ENCODE measurements around the gene AEBP1. TPM values are rescaled to one million over a fixed set of nuclear protein-coding genes. Genes with fewer than 3 reads are reported as not detected.

The AEBP1 gene
- polyA plus RNA-seq, 1 donor = 64.2 TPM

- DNase-seq = no peak
Observed at GRCh38 chr7:44141221-44141850, 37.2 kb downstream of the AEBP1 start, which contains the start of gene MYL7. TSS of gene MYL7 (minus strand) at chr7:44141332. CDS start at chr7:44141305, 27 bp downstream.

GRCh38 chr7:44142028-44142427, 37.9 kb downstream of the AEBP1 start:
- no peak for DNase-seq

GRCh38 chr7:44143646-44144250, 39.6 kb downstream of the AEBP1 start:
- no peak for DNase-seq

- no peak for DNase-seq
Observed at GRCh38 chr7:44144426-44144967, 40.4 kb downstream of the AEBP1 start.

- no peak for DNase-seq
Observed at GRCh38 chr7:44144968-44145478, 40.9 kb downstream of the AEBP1 start.

GRCh38 chr7:44145479-44145968, 41.4 kb downstream of the AEBP1 start:
- no peak for DNase-seq

- DNase-seq = peak; percentile 70
Observed at GRCh38 chr7:44145969-44146911, 42.1 kb downstream of the AEBP1 start.

GRCh38 chr7:44147026-44147991, 43.2 kb downstream of the AEBP1 start:
- DNase-seq = peak; percentile 57

- no peak for DNase-seq
Observed at GRCh38 chr7:44148166-44148565, 44.0 kb downstream of the AEBP1 start.

GRCh38 chr7:44148961-44149536, 44.9 kb downstream of the AEBP1 start:
- DNase-seq = no peak

- DNase-seq = no peak
Observed at GRCh38 chr7:44149571-44150465, 45.7 kb downstream of the AEBP1 start.

GRCh38 chr7:44150466-44150832, 46.3 kb downstream of the AEBP1 start:
- no peak for DNase-seq

- DNase-seq = no peak
Observed at GRCh38 chr7:44150966-44151941, 47.1 kb downstream of the AEBP1 start.

- DNase-seq = no peak
Observed at GRCh38 chr7:44151956-44152355, 47.8 kb downstream of the AEBP1 start.

GRCh38 chr7:44152971-44153947, 49.1 kb downstream of the AEBP1 start:
- DNase-seq = no peak

GRCh38 chr7:44153948-44154335, 49.8 kb downstream of the AEBP1 start:
- no peak for DNase-seq

- no peak for DNase-seq
Observed at GRCh38 chr7:44154703-44155102, 50.6 kb downstream of the AEBP1 start.

Measured in left kidney (tissue), 2 donors.